Measurements from ENCODE around the gene LIM2.
A peak's percentile ranks its signal among the peaks of the same experiment; 100 is the strongest.

LIM2 gene

GRCh38 chr19:51365211-51365964 lies 22.4 kb downstream of the LIM2 start:
- peak; percentile 51 for DNase-seq

- DNase-seq = no peak
These were observed 23.3 kb downstream of the LIM2 start for GRCh38 chr19:51364200-51365106.

- DNase-seq = no peak
These were observed 26.5 kb downstream of the LIM2 start for GRCh38 chr19:51361239-51361638.

GRCh38 chr19:51359294-51359693 lies 28.5 kb downstream of the LIM2 start:
- no peak for DNase-seq

- no peak for DNase-seq
These were observed 29.8 kb downstream of the LIM2 start for GRCh38 chr19:51357952-51358351.

- no peak for DNase-seq
These were observed 31.5 kb downstream of the LIM2 start for GRCh38 chr19:51356159-51356801.

- no peak for DNase-seq
These were observed 33.0 kb downstream of the LIM2 start for GRCh38 chr19:51354742-51355148.

- no peak for DNase-seq
These were observed 33.6 kb downstream of the LIM2 start for GRCh38 chr19:51354103-51354741.

GRCh38 chr19:51352783-51353360 lies 34.9 kb downstream of the LIM2 start:
- no peak for DNase-seq

GRCh38 chr19:51351266-51351990 lies 36.3 kb downstream of the LIM2 start:
- DNase-seq = no peak

- no peak for DNase-seq
These were observed 40.4 kb downstream of the LIM2 start for GRCh38 chr19:51347209-51347928.

- no peak for DNase-seq
These were observed 41.0 kb downstream of the LIM2 start for GRCh38 chr19:51346742-51347141.

- DNase-seq = no peak
These were observed 42.6 kb downstream of the LIM2 start for GRCh38 chr19:51345076-51345620.

GRCh38 chr19:51342631-51343569 lies 44.9 kb downstream of the LIM2 start:
- no peak for DNase-seq

GRCh38 chr19:51341976-51342580 lies 45.7 kb downstream of the LIM2 start, which contains the start of gene VSIG10L:
Gene VSIG10L, minus strand, starts transcription at chr19:51342139. Its CDS starts 15 bp downstream, at chr19:51342124.
- DNase-seq = no peak

- no peak for DNase-seq
These were observed 46.7 kb downstream of the LIM2 start for GRCh38 chr19:51341066-51341465.

- DNase-seq = peak; percentile 96
These were observed 47.8 kb downstream of the LIM2 start for GRCh38 chr19:51339687-51340656.

- DNase-seq = no peak
These were observed 48.5 kb downstream of the LIM2 start for GRCh38 chr19:51339313-51339686.
